ENCODE data around the gene FREM1.
"Not testable (repeated sequence)": the region's sequence is repeated elsewhere in the genome, so short reads cannot be mapped to it uniquely, and the experiment has no call there.

FREM1 gene, protein sequence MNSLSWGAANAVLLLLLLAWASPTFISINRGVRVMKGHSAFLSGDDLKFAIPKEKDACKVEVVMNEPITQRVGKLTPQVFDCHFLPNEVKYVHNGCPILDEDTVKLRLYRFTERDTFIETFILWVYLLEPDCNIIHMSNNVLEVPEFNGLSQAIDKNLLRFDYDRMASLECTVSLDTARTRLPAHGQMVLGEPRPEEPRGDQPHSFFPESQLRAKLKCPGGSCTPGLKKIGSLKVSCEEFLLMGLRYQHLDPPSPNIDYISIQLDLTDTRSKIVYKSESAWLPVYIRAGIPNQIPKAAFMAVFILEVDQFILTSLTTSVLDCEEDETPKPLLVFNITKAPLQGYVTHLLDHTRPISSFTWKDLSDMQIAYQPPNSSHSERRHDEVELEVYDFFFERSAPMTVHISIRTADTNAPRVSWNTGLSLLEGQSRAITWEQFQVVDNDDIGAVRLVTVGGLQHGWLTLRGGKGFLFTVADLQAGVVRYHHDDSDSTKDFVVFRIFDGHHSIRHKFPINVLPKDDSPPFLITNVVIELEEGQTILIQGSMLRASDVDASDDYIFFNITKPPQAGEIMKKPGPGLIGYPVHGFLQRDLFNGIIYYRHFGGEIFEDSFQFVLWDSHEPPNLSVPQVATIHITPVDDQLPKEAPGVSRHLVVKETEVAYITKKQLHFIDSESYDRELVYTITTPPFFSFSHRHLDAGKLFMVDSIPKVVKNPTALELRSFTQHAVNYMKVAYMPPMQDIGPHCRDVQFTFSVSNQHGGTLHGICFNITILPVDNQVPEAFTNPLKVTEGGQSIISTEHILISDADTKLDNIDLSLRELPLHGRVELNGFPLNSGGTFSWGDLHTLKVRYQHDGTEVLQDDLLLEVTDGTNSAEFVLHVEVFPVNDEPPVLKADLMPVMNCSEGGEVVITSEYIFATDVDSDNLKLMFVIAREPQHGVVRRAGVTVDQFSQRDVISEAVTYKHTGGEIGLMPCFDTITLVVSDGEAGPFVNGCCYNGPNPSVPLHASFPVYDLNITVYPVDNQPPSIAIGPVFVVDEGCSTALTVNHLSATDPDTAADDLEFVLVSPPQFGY (N-terminal part only)

DNA sequence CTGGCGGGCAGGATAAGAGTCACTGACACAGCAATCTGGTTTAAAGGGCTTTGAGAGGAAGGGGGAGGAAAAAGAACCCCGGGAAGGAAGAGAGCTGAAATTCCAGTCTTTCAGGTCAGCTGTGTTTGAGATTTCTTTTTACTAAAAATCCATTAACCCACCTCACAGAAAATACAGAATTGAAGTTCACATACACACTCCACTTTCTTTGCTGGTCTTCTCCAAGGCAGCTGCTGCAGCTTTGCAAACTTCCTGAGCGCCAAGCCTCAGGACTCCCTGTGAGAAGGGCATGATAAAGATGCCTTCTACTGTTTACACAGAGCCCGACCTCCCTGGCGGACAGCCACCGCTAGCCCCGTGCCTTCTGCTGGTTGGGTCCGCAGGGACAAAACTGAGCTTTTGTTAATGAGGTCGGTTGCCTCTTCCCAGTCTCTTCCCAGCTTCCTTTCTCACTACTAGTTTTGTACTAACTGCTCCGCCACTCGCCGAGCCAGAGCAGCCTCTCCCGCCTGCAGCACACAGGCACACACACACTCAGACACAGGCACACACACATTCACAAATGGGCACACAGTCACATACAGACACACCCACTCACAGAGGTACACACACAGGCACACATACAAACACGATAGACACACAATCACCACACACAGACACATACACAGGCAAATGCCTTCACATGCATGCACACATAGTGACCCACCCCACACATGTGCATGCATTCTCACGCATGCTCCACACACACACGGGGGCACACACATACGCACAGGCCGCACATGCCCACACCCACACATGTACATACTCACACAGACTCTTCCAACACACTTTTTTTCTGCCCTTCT lies at the start of gene FREM1:
Gene FREM1 (minus strand): TSS at position 468 of the 845 bp plus-strand sequence. CDS start 41,451 bp downstream, outside the sequence.
- no peak for DNase-seq

GRCh38 chr9:14958989-14959388 lies 48.8 kb upstream of the FREM1 start:
- no peak for DNase-seq

DNA sequence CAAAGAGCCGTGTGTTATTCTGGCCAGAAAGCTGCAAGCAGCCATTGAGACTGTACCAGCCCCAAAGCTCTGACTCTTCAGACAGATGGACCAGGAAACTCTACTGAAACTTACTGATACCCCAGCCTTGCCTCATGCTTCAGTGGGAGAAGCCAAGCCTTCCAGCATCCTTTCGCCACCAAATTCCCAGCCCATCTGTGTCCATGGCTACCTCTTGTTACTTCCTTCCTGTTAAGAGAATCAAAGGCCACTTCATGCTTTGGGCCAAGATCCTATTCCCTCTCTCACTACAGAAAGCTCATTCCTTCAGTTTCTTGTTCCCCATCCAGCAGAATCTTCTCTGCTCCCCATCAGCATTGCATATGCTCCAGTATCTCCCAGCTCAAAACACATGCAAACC lies 46.9 kb upstream of the FREM1 start:
- DNase-seq, result no peak

GRCh38 chr9:14956208-14956607 lies 46.0 kb upstream of the FREM1 start:
- no peak for DNase-seq

GRCh38 chr9:14945351-14945750 lies 35.1 kb upstream of the FREM1 start:
- no peak for DNase-seq

- no peak for DNase-seq
Observed at GRCh38 chr9:14941501-14942405, 31.5 kb upstream of the FREM1 start.

- DNase-seq, result no peak
Observed at GRCh38 chr9:14939378-14939777, 29.1 kb upstream of the FREM1 start.

- no peak for DNase-seq
Observed at GRCh38 chr9:14937216-14937615, 27.0 kb upstream of the FREM1 start.

- DNase-seq, result no peak
Observed at GRCh38 chr9:14936491-14936890, 26.3 kb upstream of the FREM1 start.

DNA sequence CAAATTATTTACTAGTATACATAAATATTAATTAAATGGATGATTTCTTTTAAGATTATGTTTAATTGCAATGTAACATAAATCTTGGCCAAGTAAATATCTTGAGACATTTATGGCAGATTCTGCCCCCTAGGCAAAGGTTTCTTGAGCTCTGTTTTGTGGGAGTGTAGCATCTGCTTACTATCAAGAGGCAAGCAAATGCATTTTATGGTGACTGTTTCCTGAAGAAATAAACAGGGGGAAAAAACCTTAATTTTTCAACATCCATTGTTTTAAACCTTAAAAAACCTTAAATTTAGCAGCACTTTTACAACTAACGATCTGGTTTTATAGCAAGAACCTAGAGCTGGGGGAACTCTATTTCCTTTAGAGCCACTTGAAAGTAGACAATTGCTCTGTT lies 25.7 kb upstream of the FREM1 start:
- DNase-seq, result no peak

DNA sequence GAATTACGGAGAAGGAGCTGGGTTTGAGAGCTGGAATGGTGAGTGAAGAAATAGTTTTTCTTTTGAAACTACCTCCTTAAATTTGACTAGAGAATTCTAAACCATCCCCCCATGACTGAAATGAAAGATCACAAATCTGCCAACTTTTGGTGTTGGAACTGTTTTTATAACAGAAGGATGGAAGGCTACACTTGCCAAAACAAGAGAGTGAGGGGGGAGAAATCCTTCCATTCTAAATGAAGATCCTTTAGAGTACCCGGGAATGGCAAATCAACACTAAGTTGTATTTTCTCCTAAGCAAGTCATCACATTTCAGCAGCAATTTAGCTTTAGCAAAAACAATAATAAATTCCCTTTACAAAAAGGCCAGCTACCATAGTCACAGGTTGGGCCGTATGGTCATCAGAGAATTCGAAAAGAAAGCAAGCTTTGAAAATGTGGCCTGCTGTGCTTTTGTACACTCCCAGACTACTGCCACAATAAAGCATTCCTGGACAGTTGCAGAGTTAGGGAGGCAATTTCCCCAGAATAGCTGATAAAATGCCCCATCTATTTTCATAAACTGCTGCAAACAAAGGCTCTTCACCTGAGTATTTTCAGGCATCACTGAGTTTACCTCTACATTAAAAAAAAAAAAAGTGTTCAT lies 25.0 kb upstream of the FREM1 start:
- no peak for DNase-seq

DNA sequence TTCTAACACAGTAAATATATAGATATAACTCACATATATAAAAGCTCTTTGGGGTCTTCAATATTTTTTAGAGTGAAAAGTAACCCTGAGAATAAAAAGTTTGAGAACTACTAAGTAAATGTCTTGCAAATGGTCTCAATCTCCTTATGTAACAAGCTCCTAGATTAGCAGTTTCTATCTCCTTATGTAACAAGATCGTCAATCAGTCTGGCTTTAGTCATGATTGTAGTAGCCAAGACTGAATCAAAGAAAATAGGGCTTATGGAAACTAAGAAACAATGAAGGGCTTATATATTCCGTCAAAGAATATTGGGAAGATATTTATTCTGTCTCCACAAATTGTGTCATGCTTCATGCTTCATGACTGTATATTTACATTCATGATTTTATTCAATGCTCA lies 22.4 kb upstream of the FREM1 start:
- DNase-seq, result no peak

DNA sequence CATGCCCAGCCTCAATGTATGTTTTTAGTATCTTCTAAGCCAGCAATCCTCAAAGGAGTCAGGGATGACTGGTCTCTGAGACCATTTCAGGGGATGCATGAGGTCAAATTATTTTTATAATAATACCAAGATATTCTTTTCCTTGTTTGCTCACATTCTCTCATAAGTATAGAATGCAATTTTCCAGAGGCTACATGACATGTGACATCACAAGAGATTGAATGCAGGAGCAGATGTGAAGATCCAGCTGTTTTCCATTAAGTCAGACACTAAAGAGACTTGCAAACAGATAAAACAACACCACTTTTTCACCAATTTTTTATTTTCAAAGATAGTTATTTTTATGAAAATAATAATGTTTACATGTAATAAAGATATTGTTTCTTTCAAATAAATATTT lies 22.0 kb upstream of the FREM1 start:
- DNase-seq, result no peak

GRCh38 chr9:14926941-14927624 lies 16.9 kb upstream of the FREM1 start:
- no peak for DNase-seq

GRCh38 chr9:14924230-14925219 lies 14.3 kb upstream of the FREM1 start:
- no peak for DNase-seq

- no peak for DNase-seq
Observed at GRCh38 chr9:14923701-14924100, 13.5 kb upstream of the FREM1 start.

DNA sequence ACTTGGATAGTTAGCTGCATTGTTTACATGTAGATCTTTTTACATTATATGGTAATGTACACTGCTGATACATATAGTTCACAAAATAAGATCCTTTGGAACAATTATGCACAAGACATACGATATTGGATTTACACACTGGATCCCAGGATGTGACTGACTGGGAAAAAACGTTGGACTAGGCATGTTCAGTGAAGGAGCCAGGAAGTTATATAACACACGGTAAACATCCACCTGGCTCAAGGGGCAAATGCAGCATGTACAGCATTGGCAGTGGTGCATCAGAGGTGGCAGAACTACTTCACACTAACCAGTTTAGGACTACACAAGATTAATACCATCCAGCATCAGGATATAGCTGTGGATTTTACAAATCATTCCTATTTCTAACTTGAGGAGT lies 10.6 kb upstream of the FREM1 start:
- not testable (repeated sequence) for DNase-seq

GRCh38 chr9:14913366-14913765 lies 3.1 kb upstream of the FREM1 start:
- no peak for DNase-seq

GRCh38 chr9:14912859-14913258 lies 2.6 kb upstream of the FREM1 start:
- DNase-seq, result no peak
